Stomach (tissue), 9 donors: Measurements from ENCODE around the gene TBC1D4. TPM values are rescaled to one million over a fixed set of nuclear protein-coding genes. Genes with fewer than 3 reads are reported as not detected.

Experiments used
- DNase-seq, 2 donors: peaks; one replicate each; pipeline versions ENCODE4 v3.0.0 to v3.0.0-alpha.2; 2013 to 2019
- H3K27ac ChIP-seq, 5 donors: fragments of 200-600 bp in 4 of 5; sonication (generic) in 4 of 5; one replicate each; pipeline ENCODE4 v1.5.1; 2013 to 2019; ENCODE audit warnings: mild to moderate bottlenecking in 1 of 5, moderate library complexity in 1 of 5
- H3K27me3 ChIP-seq, 3 donors: fragments of 200-600 bp; sonication (generic); one replicate each; pipeline ENCODE4 v1.5.1; 2017 to 2019; ENCODE audit warnings: mixed run types in 1 of 3
- H3K36me3 ChIP-seq, 4 donors: fragments of 200-600 bp; sonication (generic); 1 replicate in 3 of 4; 2 replicates in 1 of 4; pipeline ENCODE4 v1.5.1; 2016 to 2019
- H3K4me1 ChIP-seq, 4 donors: fragments of 200-600 bp; sonication (generic); one replicate each; pipeline ENCODE4 v1.5.1; 2016 to 2019
- H3K4me3 ChIP-seq, 4 donors: fragments of 200-600 bp; sonication (generic) in 3 of 4; one replicate each; pipeline ENCODE4 v1.5.1; 2016 to 2019; ENCODE audit warnings: mild to moderate bottlenecking in 1 of 4
- H3K9me3 ChIP-seq, 4 donors: fragments of 200-600 bp; sonication (generic); one replicate each; pipeline ENCODE4 v1.5.1; 2016 to 2019
- EP300 ChIP-seq: sonication (generic); formaldehyde crosslinking; IDR thresholded peaks from one replicate; pipeline ENCODE4 v1.6.1; 2017; ENCODE audit warnings: antibody characterized with exemption
- POLR2A ChIP-seq, 4 donors: fragments of 450-650 bp; IDR thresholded peaks; one replicate each; pipeline ENCODE4 v1.6.1; 2016; ENCODE audit warnings: antibody characterized with exemption in 4 of 4, control low read depth in 2 of 4, mild to moderate bottlenecking in 1 of 4, moderate library complexity in 1 of 4
- POLR2AphosphoS5 ChIP-seq, 3 donors: sonication (generic); formaldehyde crosslinking; IDR thresholded peaks; one replicate each; pipeline ENCODE4 v1.6.1; 2016; ENCODE audit warnings: antibody characterized with exemption in 3 of 3
- WGBS, 5 donors: extraction: QIAGEN DNeasy Blood & Tissue Kit in 3 of 5; methylation state at CpG; one replicate each; pipeline versions ENCODE4 v1.1.5 to v1.1.7; 2013 to 2018; 5-methylcytosine and 5-hydroxymethylcytosine counted together
- intact Hi-C: fragments of 100-400 bp; cut with DNase I; formaldehyde crosslinking; loops from one replicate; pipeline ENCODE4 v1.15.1; 2023; ENCODE audit warnings: low total_unique reads
- polyA plus RNA-seq, 3 donors: library from polyadenylated mRNA; stranded (reverse); fragments of 200-250 nt; gene quantifications; one replicate each; pipeline ENCODE4 v1.2.3, GENCODE V29; 2013
- total RNA-seq, 5 donors: library from RNA; depleted of rRNA; stranded (reverse); fragments of >200 nt; gene quantifications; one replicate each; pipeline versions ENCODE4 v1.1.0 to v1.2.3, GENCODE V29; 2014 to 2016
- TF ChIP-seq, protein P1 (sequence below), 7 experiments: fragments of 450-650 bp in 4 of 7; fragments of 200-600 bp in 3 of 7; sonication (generic) in 3 of 7; IDR thresholded peaks; one replicate each; pipeline ENCODE4 v1.5.1; 2016 to 2019; ENCODE audit warnings: antibody characterized with exemption in 7 of 7, control low read depth in 2 of 7, mild to moderate bottlenecking in 1 of 7
- donor health status: healthy with polysubstance abuse.
- donor health status: Bipolar disorder and iron deficiency.
- donor health status: healthy.

The TBC1D4 gene
- total and polyA plus RNA-seq, 8 donors, result 4.9 to 47.8 (median 27.3) TPM

- no peaks in the 10 kb centered on the region for H3K27me3 ChIP-seq
- intact Hi-C loops, result no loop called here
- H3K27ac ChIP-seq, result no peak overlapping the region
- H3K4me1 ChIP-seq, result peaks cover 0 to 14% (median 0%) of the 10 kb centered on the region in 4 donors
- no peak for DNase-seq
- TF ChIP-seq, protein P1, sequence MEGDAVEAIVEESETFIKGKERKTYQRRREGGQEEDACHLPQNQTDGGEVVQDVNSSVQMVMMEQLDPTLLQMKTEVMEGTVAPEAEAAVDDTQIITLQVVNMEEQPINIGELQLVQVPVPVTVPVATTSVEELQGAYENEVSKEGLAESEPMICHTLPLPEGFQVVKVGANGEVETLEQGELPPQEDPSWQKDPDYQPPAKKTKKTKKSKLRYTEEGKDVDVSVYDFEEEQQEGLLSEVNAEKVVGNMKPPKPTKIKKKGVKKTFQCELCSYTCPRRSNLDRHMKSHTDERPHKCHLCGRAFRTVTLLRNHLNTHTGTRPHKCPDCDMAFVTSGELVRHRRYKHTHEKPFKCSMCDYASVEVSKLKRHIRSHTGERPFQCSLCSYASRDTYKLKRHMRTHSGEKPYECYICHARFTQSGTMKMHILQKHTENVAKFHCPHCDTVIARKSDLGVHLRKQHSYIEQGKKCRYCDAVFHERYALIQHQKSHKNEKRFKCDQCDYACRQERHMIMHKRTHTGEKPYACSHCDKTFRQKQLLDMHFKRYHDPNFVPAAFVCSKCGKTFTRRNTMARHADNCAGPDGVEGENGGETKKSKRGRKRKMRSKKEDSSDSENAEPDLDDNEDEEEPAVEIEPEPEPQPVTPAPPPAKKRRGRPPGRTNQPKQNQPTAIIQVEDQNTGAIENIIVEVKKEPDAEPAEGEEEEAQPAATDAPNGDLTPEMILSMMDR (IDR thresholded peaks at IDR 0.05), result no peak
- no peaks in the 10 kb centered on the region for H3K36me3 ChIP-seq
- H3K4me3 ChIP-seq, result no peak overlapping the region
- no peaks in the 10 kb centered on the region for H3K9me3 ChIP-seq
These were observed 26.0 kb downstream of the TBC1D4 start for GRCh38 chr13:75455962-75456361.

DNA sequence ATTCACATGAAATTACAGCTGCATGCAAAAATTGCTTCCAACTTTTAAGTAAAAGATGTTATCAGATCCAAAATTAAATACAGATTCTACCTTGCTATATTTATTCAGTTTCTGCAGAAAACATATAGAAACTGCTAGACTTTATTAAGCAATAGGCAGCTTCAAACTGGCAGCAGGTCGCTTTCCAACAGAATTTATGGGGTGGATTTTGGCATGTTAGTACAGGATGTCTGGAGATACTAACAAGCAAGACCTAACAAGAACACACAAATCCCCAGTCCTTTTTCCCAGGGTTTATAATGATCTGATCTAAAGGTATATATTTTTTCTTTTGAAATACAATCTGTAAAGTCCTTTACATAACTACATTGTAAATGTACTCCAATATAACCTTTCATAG, 27.5 kb downstream of the TBC1D4 start:
- no peak overlapping the region for H3K27ac ChIP-seq
- 84 to 97% (median 92%) methylated on average over 1 of the region's 1 CpG for WGBS, 5 donors
- H3K36me3 ChIP-seq, result no peaks in the 10 kb centered on the region
- intact Hi-C loops, result no loop called here
- H3K27me3 ChIP-seq, result no peaks in the 10 kb centered on the region
- no peaks in the 10 kb centered on the region for H3K9me3 ChIP-seq
- no peak for DNase-seq
- H3K4me3 ChIP-seq, result no peak overlapping the region
- H3K4me1 ChIP-seq, result peaks cover 0 to 14% (median 0%) of the 10 kb centered on the region in 4 donors
- TF ChIP-seq EP300 (no peak), POLR2AphosphoS5 (IDR thresholded peaks at IDR 0.05) (no peak), POLR2A (IDR thresholded peaks at IDR 0.05) (no peak)
- TF ChIP-seq, protein P1 (IDR thresholded peaks at IDR 0.05), result no peak

- H3K27me3 ChIP-seq, result no peaks in the 10 kb centered on the region
- H3K9me3 ChIP-seq, result no peaks in the 10 kb centered on the region
- TF ChIP-seq, protein P1 (IDR thresholded peaks at IDR 0.05), result no peak
- TF ChIP-seq EP300 (no peak), POLR2A (IDR thresholded peaks at IDR 0.05) (no peak), POLR2AphosphoS5 (IDR thresholded peaks at IDR 0.05) (no peak)
- 66 to 90% (median 88%) methylated on average over 8 of the region's 8 CpGs for WGBS, 5 donors
- H3K36me3 ChIP-seq, result no peaks in the 10 kb centered on the region
- intact Hi-C loops, result no loop called here
- peaks cover 0 to 6% (median 0%) of the 10 kb centered on the region in 4 donors for H3K4me1 ChIP-seq
- no peak overlapping the region for H3K4me3 ChIP-seq
- no peak for DNase-seq
- no peak overlapping the region for H3K27ac ChIP-seq
These were observed 29.4 kb downstream of the TBC1D4 start for GRCh38 chr13:75452564-75452963.

- TF ChIP-seq EP300 (no peak), POLR2AphosphoS5 (IDR thresholded peaks at IDR 0.05) (no peak), POLR2A (IDR thresholded peaks at IDR 0.05) (no peak)
- TF ChIP-seq, protein P1 (IDR thresholded peaks at IDR 0.05), result no peak
These were observed 34.5 kb downstream of the TBC1D4 start for GRCh38 chr13:75447493-75447892.

More at GRCh38 chr13:75447493-75447892, 34.5 kb downstream of the TBC1D4 start:
- H3K27ac ChIP-seq, result no peak overlapping the region
- H3K4me3 ChIP-seq, result no peak overlapping the region
- 56 to 72% (median 64%) methylated on average over 4 of the region's 4 CpGs for WGBS, 5 donors
- H3K27me3 ChIP-seq, result no peaks in the 10 kb centered on the region
- no peak for DNase-seq
- intact Hi-C loops, result no loop called here
- H3K36me3 ChIP-seq, result no peaks in the 10 kb centered on the region
- H3K9me3 ChIP-seq, result no peaks in the 10 kb centered on the region
- H3K4me1 ChIP-seq, result peaks cover 0 to 33% (median 0%) of the 10 kb centered on the region in 4 donors
